Esophagus muscularis mucosa (tissue), 4 donors: ENCODE data around the gene SLC6A11. TPM values are rescaled to one million over a fixed set of nuclear protein-coding genes. Genes with fewer than 3 reads are reported as not detected.

Source experiments
- DNase-seq: peaks from one replicate; pipeline ENCODE4 v3.0.0-alpha.2; 2017; ENCODE audit errors: extremely low spot score
- H3K27ac ChIP-seq, 4 donors: fragments of 200-600 bp; sonication (generic); replicated peaks in 1 of 4; 1 replicate in 3 of 4; 2 replicates in 1 of 4; pipeline ENCODE4 v1.5.1; 2016 to 2019; ENCODE audit warnings: mild to moderate bottlenecking in 1 of 4
- H3K27me3 ChIP-seq, 4 donors: fragments of 200-600 bp; sonication (generic); one replicate each; pipeline versions ENCODE4 v1.5.1 to v1.6.0; 2016 to 2019
- H3K36me3 ChIP-seq, 4 donors: fragments of 200-600 bp; sonication (generic); one replicate each; pipeline ENCODE4 v1.5.1; 2016 to 2019
- H3K4me1 ChIP-seq, 4 donors: fragments of 200-600 bp; sonication (generic); one replicate each; pipeline ENCODE4 v1.5.1; 2016 to 2019
- H3K4me3 ChIP-seq, 4 donors: fragments of 200-600 bp; sonication (generic); 1 replicate in 2 of 4; 2 replicates in 2 of 4; pipeline ENCODE4 v1.5.1; 2016 to 2019; ENCODE audit warnings: mild to moderate bottlenecking in 4 of 4, moderate library complexity in 1 of 4
- H3K9me3 ChIP-seq, 4 donors: fragments of 200-600 bp; sonication (generic); 1 replicate in 3 of 4; 2 replicates in 1 of 4; pipeline ENCODE4 v1.5.1; 2016 to 2019
- CTCF ChIP-seq, 3 experiments: fragments of 200-600 bp in 2 of 3; fragments of 450-650 bp in 1 of 3; sonication (generic) in 2 of 3; IDR thresholded peaks; one replicate each; pipeline ENCODE4 v1.5.1; 2017 to 2019; ENCODE audit warnings: antibody characterized with exemption in 3 of 3, mild to moderate bottlenecking in 2 of 3, moderate library complexity in 1 of 3
- EP300 ChIP-seq: sonication (generic); formaldehyde crosslinking; IDR thresholded peaks from one replicate; pipeline ENCODE4 v1.6.1; 2017; ENCODE audit warnings: antibody characterized with exemption
- POLR2A ChIP-seq: fragments of 450-650 bp; IDR thresholded peaks from one replicate; pipeline ENCODE4 v1.6.1; 2017; ENCODE audit warnings: antibody characterized with exemption, moderate library complexity, mild to moderate bottlenecking, low read depth
- POLR2AphosphoS5 ChIP-seq, 2 donors: sonication (generic); formaldehyde crosslinking; IDR thresholded peaks; one replicate each; pipeline ENCODE4 v1.6.1; 2017; ENCODE audit warnings: antibody characterized with exemption in 2 of 2
- WGBS: methylation state at CpG from one replicate; pipeline ENCODE4 v1.1.5; 2018; 5-methylcytosine and 5-hydroxymethylcytosine counted together
- intact Hi-C: fragments of 100-400 bp; cut with DNase I; formaldehyde crosslinking; loops from one replicate; pipeline ENCODE4 v1.15.1; 2023
- total RNA-seq, 4 donors: library from RNA; depleted of rRNA; stranded (reverse); fragments of >200 nt; gene quantifications; one replicate each; pipeline versions ENCODE4 v1.1.0 to v1.2.1, GENCODE V29; 2016

The SLC6A11 gene
- total RNA-seq, 4 donors from 2014 or later, result not detected

GRCh38 chr3:10929978-10930665 is 114.1 kb downstream of the SLC6A11 start:
- peaks cover 0 to 11% (median 0%) of the 10 kb centered on the region in 4 donors for H3K27me3 ChIP-seq
- H3K4me3 ChIP-seq, result no peak overlapping the region
- H3K9me3 ChIP-seq, result peaks cover 0 to under 1% (median 0%) of the 10 kb centered on the region in 4 donors
- H3K27ac ChIP-seq, result no peak overlapping the region
- DNase-seq, result no peak
- intact Hi-C loops, result no loop called here
- TF ChIP-seq POLR2AphosphoS5 (IDR thresholded peaks at IDR 0.05) (no peak), POLR2A (no peak), CTCF (IDR thresholded peaks at IDR 0.05) (no peak), EP300 (no peak)
- H3K4me1 ChIP-seq, result peaks cover 0 to 6% (median 0%) of the 10 kb centered on the region in 4 donors
- no peaks in the 10 kb centered on the region for H3K36me3 ChIP-seq
- 92% methylated on average over 9 of the region's 9 CpGs for WGBS

- WGBS, result 91% methylated on average over 8 of the region's 8 CpGs
- no peak for DNase-seq
- TF ChIP-seq CTCF (IDR thresholded peaks at IDR 0.05) (no peak), POLR2A (no peak), POLR2AphosphoS5 (IDR thresholded peaks at IDR 0.05) (no peak), EP300 (no peak)
- intact Hi-C loops, result no loop called here
- H3K9me3 ChIP-seq, result no peaks in the 10 kb centered on the region
- no peak overlapping the region for H3K4me3 ChIP-seq
- H3K4me1 ChIP-seq, result peaks cover 0 to 6% (median 0%) of the 10 kb centered on the region in 4 donors
- no peaks in the 10 kb centered on the region for H3K36me3 ChIP-seq
- H3K27ac ChIP-seq, result no peak overlapping the region
- peaks cover 0 to 11% (median 0%) of the 10 kb centered on the region in 4 donors for H3K27me3 ChIP-seq
Observed at GRCh38 chr3:10930666-10931040, 114.6 kb downstream of the SLC6A11 start.

GRCh38 chr3:10932596-10932995 is 116.6 kb downstream of the SLC6A11 start:
- DNase-seq, result no peak
- intact Hi-C loops, result no loop called here
- TF ChIP-seq EP300 (no peak), CTCF (IDR thresholded peaks at IDR 0.05) (no peak), POLR2AphosphoS5 (IDR thresholded peaks at IDR 0.05) (no peak), POLR2A (no peak)
- 81% methylated on average over 7 of the region's 7 CpGs for WGBS
- Histone ChIP-seq H3K27me3 (peaks cover 0 to 6% (median 0%) of the 10 kb centered on the region in 4 donors), H3K9me3 (no peaks in the 10 kb centered on the region), H3K27ac (no peak overlapping the region), H3K4me3 (no peak overlapping the region), H3K4me1 (peaks cover 0 to 6% (median 0%) of the 10 kb centered on the region in 4 donors), H3K36me3 (no peaks in the 10 kb centered on the region)

- 88% methylated on average over 8 of the region's 8 CpGs for WGBS
- intact Hi-C loops, result no loop called here
- Histone ChIP-seq H3K27ac (no peak overlapping the region), H3K9me3 (no peaks in the 10 kb centered on the region), H3K4me1 (peaks cover 0 to 6% (median 0%) of the 10 kb centered on the region in 4 donors), H3K4me3 (no peak overlapping the region), H3K27me3 (peaks cover 0 to 8% (median 0%) of the 10 kb centered on the region in 4 donors), H3K36me3 (no peaks in the 10 kb centered on the region)
- TF ChIP-seq CTCF (IDR thresholded peaks at IDR 0.05), result no peak
- no peak for DNase-seq
Observed at GRCh38 chr3:10933021-10933420, 117.0 kb downstream of the SLC6A11 start.

- Histone ChIP-seq H3K36me3 (no peaks in the 10 kb centered on the region), H3K27me3 (peaks cover 0 to 8% (median 0%) of the 10 kb centered on the region in 4 donors), H3K9me3 (no peaks in the 10 kb centered on the region), H3K4me3 (no peak overlapping the region), H3K27ac (no peak overlapping the region), H3K4me1 (peaks cover 0 to 6% (median 0%) of the 10 kb centered on the region in 4 donors)
- WGBS, result 77% methylated on average over 1 of the region's 1 CpG
- no peak for DNase-seq
- no peak for TF ChIP-seq POLR2AphosphoS5 (IDR thresholded peaks at IDR 0.05)
- no peak for TF ChIP-seq CTCF (IDR thresholded peaks at IDR 0.05)
- TF ChIP-seq POLR2A, result no peak
- no peak for TF ChIP-seq EP300
- intact Hi-C loops, result no loop called here
Observed at GRCh38 chr3:10933470-10933804, 117.4 kb downstream of the SLC6A11 start.
